ES-I3 (cell line): ENCODE results near the gene HS2ST1.
"Not testable (repeated sequence)": the region's sequence is repeated elsewhere in the genome, so short reads cannot be mapped to it uniquely, and the experiment has no call there.

Experiments
- H3K36me3 ChIP-seq: 2 replicates; pipeline ENCODE4 v1.6.1; 2013; ENCODE audit warnings: mild to moderate bottlenecking, low read length, control low read depth, moderate library complexity; ENCODE audit not compliant: insufficient read depth
- H3K4me1 ChIP-seq: 2 replicates; pipeline ENCODE4 v1.6.1; 2013; ENCODE audit warnings: mild to moderate bottlenecking, control low read depth, low read length; ENCODE audit not compliant: insufficient read depth
- H3K9ac ChIP-seq: 2 replicates; pipeline ENCODE4 v1.6.1; 2013; ENCODE audit warnings: low read depth, mild to moderate bottlenecking, low read length, moderate library complexity
- H3K9me3 ChIP-seq: 2 replicates; pipeline ENCODE4 v1.6.1; 2013; ENCODE audit warnings: mild to moderate bottlenecking, low read length, moderate library complexity; ENCODE audit not compliant: control insufficient read depth, insufficient read depth

The HS2ST1 gene

GRCh38 chr1:86970938-86971337, 56.5 kb downstream of the HS2ST1 start:
- H3K9ac ChIP-seq: no peak overlapping the region
- H3K4me1 ChIP-seq: no peaks in the 10 kb centered on the region
- H3K36me3 ChIP-seq: no peaks in the 10 kb centered on the region
- no peaks in the 10 kb centered on the region for H3K9me3 ChIP-seq

GRCh38 chr1:86971778-86972177, 57.3 kb downstream of the HS2ST1 start:
- Histone ChIP-seq H3K4me1 (no peaks in the 10 kb centered on the region), H3K9ac (no peak overlapping the region), H3K36me3 (no peaks in the 10 kb centered on the region), H3K9me3 (no peaks in the 10 kb centered on the region)

GRCh38 chr1:86972262-86972661, 57.8 kb downstream of the HS2ST1 start:
- no peaks in the 10 kb centered on the region for H3K9me3 ChIP-seq
- H3K36me3 ChIP-seq: no peaks in the 10 kb centered on the region
- H3K9ac ChIP-seq: no peak overlapping the region
- no peaks in the 10 kb centered on the region for H3K4me1 ChIP-seq

- no peaks in the 10 kb centered on the region for H3K4me1 ChIP-seq
- no peaks in the 10 kb centered on the region for H3K9me3 ChIP-seq
- H3K36me3 ChIP-seq: no peaks in the 10 kb centered on the region
- H3K9ac ChIP-seq: no peak overlapping the region
Observed at GRCh38 chr1:86975993-86976550, 61.6 kb downstream of the HS2ST1 start.

- no peak overlapping the region for H3K9ac ChIP-seq
- H3K4me1 ChIP-seq: no peaks in the 10 kb centered on the region
- no peaks in the 10 kb centered on the region for H3K9me3 ChIP-seq
- H3K36me3 ChIP-seq: no peaks in the 10 kb centered on the region
Observed at GRCh38 chr1:86976664-86977063, 62.2 kb downstream of the HS2ST1 start.

GRCh38 chr1:86981482-86982213, 67.2 kb downstream of the HS2ST1 start:
- Histone ChIP-seq H3K4me1 (no peaks in the 10 kb centered on the region), H3K36me3 (no peaks in the 10 kb centered on the region), H3K9me3 (no peaks in the 10 kb centered on the region), H3K9ac (no peak overlapping the region)

GRCh38 chr1:86983677-86984076, 69.2 kb downstream of the HS2ST1 start:
- H3K36me3 ChIP-seq, H3K4me1 ChIP-seq, H3K9ac ChIP-seq, H3K9me3 ChIP-seq: not testable (repeated sequence)

GRCh38 chr1:86987446-86987845, 73.0 kb downstream of the HS2ST1 start:
- Histone ChIP-seq H3K9me3 (no peaks in the 10 kb centered on the region), H3K4me1 (peaks cover 7% of the 10 kb centered on the region; the same call in 1 of the 2 replicates), H3K9ac (no peak overlapping the region), H3K36me3 (no peaks in the 10 kb centered on the region)

GRCh38 chr1:86988835-86989234, 74.4 kb downstream of the HS2ST1 start:
- H3K4me1 ChIP-seq: peaks cover 7% of the 10 kb centered on the region; the same call in 1 of the 2 replicates
- no peak overlapping the region for H3K9ac ChIP-seq
- no peaks in the 10 kb centered on the region for H3K36me3 ChIP-seq
- no peaks in the 10 kb centered on the region for H3K9me3 ChIP-seq

GRCh38 chr1:86989690-86990089, 75.3 kb downstream of the HS2ST1 start:
- H3K9me3 ChIP-seq, H3K36me3 ChIP-seq, H3K9ac ChIP-seq, H3K4me1 ChIP-seq: not testable (repeated sequence)

- H3K36me3 ChIP-seq: no peaks in the 10 kb centered on the region
- H3K9me3 ChIP-seq: no peaks in the 10 kb centered on the region
- no peak overlapping the region for H3K9ac ChIP-seq
- H3K4me1 ChIP-seq: peaks cover 7% of the 10 kb centered on the region; the same call in 1 of the 2 replicates
Observed at GRCh38 chr1:86990826-86991225, 76.4 kb downstream of the HS2ST1 start.

GRCh38 chr1:86991549-86992186, 77.2 kb downstream of the HS2ST1 start:
- H3K36me3 ChIP-seq: no peaks in the 10 kb centered on the region

GRCh38 chr1:86992861-86993260, 78.4 kb downstream of the HS2ST1 start:
- Histone ChIP-seq H3K4me1 (peaks cover 7% of the 10 kb centered on the region), H3K9me3 (no peaks in the 10 kb centered on the region), H3K9ac (no peak overlapping the region), H3K36me3 (no peaks in the 10 kb centered on the region)

More at GRCh38 chr1:86991549-86992186, 77.2 kb downstream of the HS2ST1 start:
- H3K9me3 ChIP-seq: no peaks in the 10 kb centered on the region
- peaks cover 7% of the 10 kb centered on the region; the same call in 1 of the 2 replicates for H3K4me1 ChIP-seq
- H3K9ac ChIP-seq: no peak overlapping the region

- Histone ChIP-seq H3K4me1 (peaks cover 7% of the 10 kb centered on the region), H3K9me3 (no peaks in the 10 kb centered on the region), H3K9ac (no peak overlapping the region), H3K36me3 (no peaks in the 10 kb centered on the region)
Observed at GRCh38 chr1:86993269-86993985, 79.0 kb downstream of the HS2ST1 start.
